Panc1 (cell line): ENCODE data around the gene CKM. TPM values are rescaled to one million over a fixed set of nuclear protein-coding genes. Genes with fewer than 3 reads are reported as not detected.

Experiments used
- ATAC-seq: fragments of 200-7000 bp; cut with Tn5 transposase; 2 replicates; pipeline ENCODE4 v1.9.1; 2020; ENCODE audit warnings: mild to moderate bottlenecking, moderate library complexity
- BruUV-seq: library from RNA; stranded (reverse); fragments of 400-500 nt; replicated peaks from 2 replicates; lab custom pipeline; 2021; lab: Mats Ljungman, UMichigan
- CTCF ChIA-PET: fragments of 300-600 bp; sonication (Branson Sonifier 250); formaldehyde crosslinking; loops from one replicate; lab custom pipeline; 2022; ENCODE audit warnings: antibody characterized with exemption; lab: Charles Lee
- POLR2A ChIA-PET: fragments of 300-600 bp; sonication (Branson Sonifier 250); formaldehyde crosslinking; loops from one replicate; lab custom pipeline; 2022; ENCODE audit warnings: antibody characterized with exemption; lab: Charles Lee
- DNase-seq: peaks from one replicate; pipeline ENCODE4 v3.0.0-alpha.2; 2010; ENCODE audit warnings: low read depth, low spot score
- H3K27ac ChIP-seq: 2 replicates; pipeline ENCODE4 v1.5.1; 2011; ENCODE audit warnings: mild to moderate bottlenecking, low read length, inconsistent platforms
- H3K27me3 ChIP-seq: fragments of 200-500 bp; sonication (Bioruptor generic); 2 replicates; pipeline ENCODE4 v1.6.0; 2014; ENCODE audit warnings: low read length, inconsistent platforms; ENCODE audit not compliant: control insufficient read depth, insufficient read depth
- H3K36me3 ChIP-seq: fragments of 200-500 bp; sonication (Bioruptor generic); 2 replicates; pipeline ENCODE4 v1.5.1; 2014; ENCODE audit warnings: inconsistent platforms, mild to moderate bottlenecking, low read length, moderate library complexity; ENCODE audit not compliant: control insufficient read depth, insufficient read depth
- H3K4me1 ChIP-seq: 2 replicates; pipeline ENCODE4 v1.5.1; 2011; ENCODE audit warnings: inconsistent platforms, mild to moderate bottlenecking, low read length, moderate library complexity; ENCODE audit not compliant: control insufficient read depth, insufficient read depth
- H3K4me3 ChIP-seq, 2 experiments: 2 replicates each; pipeline ENCODE4 v1.5.1; 2011 to 2012; ENCODE audit warnings: low read depth in 2 of 2, low read length in 2 of 2, mild to moderate bottlenecking in 2 of 2, inconsistent platforms in 1 of 2, moderate library complexity in 1 of 2
- H3K9me3 ChIP-seq: fragments of 200-500 bp; sonication (Bioruptor generic); 2 replicates; pipeline ENCODE4 v1.5.1; 2014; ENCODE audit warnings: low read depth, mild to moderate bottlenecking, inconsistent platforms, low read length, moderate library complexity; ENCODE audit not compliant: control insufficient read depth, insufficient read depth
- POLR2AphosphoS5 ChIP-seq: IDR thresholded peaks from 2 replicates; pipeline ENCODE4 v1.6.1; 2012; ENCODE audit warnings: mild to moderate bottlenecking, low read depth, low read length, moderate library complexity
- REST ChIP-seq, 2 experiments: IDR thresholded peaks; 2 replicates each; pipeline ENCODE4 v1.6.1; 2011 to 2012; ENCODE audit warnings: low read depth in 2 of 2, control low read depth in 1 of 2, low read length in 1 of 2, mild to moderate bottlenecking in 1 of 2, moderate library complexity in 1 of 2; ENCODE audit not compliant: insufficient read depth in 1 of 2
- SIN3A ChIP-seq: IDR thresholded peaks from 2 replicates; pipeline ENCODE4 v1.6.1; 2012; ENCODE audit warnings: low read depth, mild to moderate bottlenecking, low read length, moderate library complexity, borderline replicate concordance; ENCODE audit not compliant: insufficient read depth
- TCF7L2 ChIP-seq: IDR thresholded peaks from 2 replicates; pipeline ENCODE4 v1.6.1; 2011; ENCODE audit warnings: mild to moderate bottlenecking, low read depth, low read length, inconsistent platforms
- in situ Hi-C: cut with HindIII; loops from 2 replicates; pipeline ENCODE4 v1.10.0; 2016; ENCODE audit warnings: low sequenced_read_pairs, low pct_unique_long_range_greater_than_20kb
- intact Hi-C: fragments of 100-400 bp; cut with micrococcal nuclease; formaldehyde crosslinking; loops from one replicate; pipeline ENCODE4 v1.10.0; 2022; ENCODE audit not compliant: unreplicated experiment
- total RNA-seq: library from RNA; stranded (reverse); gene quantifications from one replicate; pipeline ENCODE4 v1.2.1, GENCODE V29; 2021; ENCODE audit not compliant: unreplicated experiment
- TF ChIP-seq, protein P1 (sequence below): fragments of 450-650 bp; IDR thresholded peaks from 2 replicates; pipeline ENCODE4 v1.5.1; 2017; ENCODE audit warnings: mild to moderate bottlenecking

CKM gene
- total RNA-seq, 1 experiment from 2014 or later: not detected

DNA sequence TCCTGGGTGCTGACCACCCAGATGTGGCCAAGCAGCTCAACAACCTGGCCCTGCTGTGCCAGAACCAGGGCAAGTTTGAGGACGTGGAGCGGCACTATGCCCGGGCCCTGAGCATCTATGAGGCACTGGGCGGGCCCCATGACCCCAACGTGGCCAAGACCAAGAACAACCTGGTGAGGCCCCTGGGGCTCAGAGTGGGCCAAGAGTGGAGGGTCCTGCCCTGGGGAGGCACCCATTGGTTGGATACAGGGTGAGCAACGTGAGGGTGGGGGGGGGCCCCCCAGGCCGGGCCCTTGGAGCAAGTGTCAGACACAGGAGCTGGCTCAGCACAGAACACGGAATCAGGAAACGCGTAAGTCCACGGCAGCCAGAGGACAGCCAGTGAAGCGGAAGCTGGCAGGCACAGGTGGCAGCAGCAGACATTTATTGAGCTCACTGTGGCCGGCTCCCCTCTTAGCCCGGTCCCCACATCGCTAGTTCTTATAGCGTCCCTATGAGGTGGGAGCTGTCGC, 26.8 kb upstream of the CKM start:
- DNase-seq: no peak
- no peak overlapping the region for H3K4me3 ChIP-seq
- intact Hi-C loops: no loop called here
- ChIA-PET CTCF (interaction anchor here (0.5 kb wide), 1 partner anchor 128 kb away, joined by 10 read pairs; no protein-coding TSS in a partner anchor), POLR2A (no interaction called here)
- H3K4me1 ChIP-seq: no peaks in the 10 kb centered on the region
- in situ Hi-C loops: no loop called here
- no peak for ATAC-seq
- no peaks in the 10 kb centered on the region; the same call in 1 of the 2 replicates for H3K36me3 ChIP-seq
- no peak overlapping the region for H3K27ac ChIP-seq
- TF ChIP-seq SIN3A: no peak
- TF ChIP-seq TCF7L2: no peak
- TF ChIP-seq, protein P1, sequence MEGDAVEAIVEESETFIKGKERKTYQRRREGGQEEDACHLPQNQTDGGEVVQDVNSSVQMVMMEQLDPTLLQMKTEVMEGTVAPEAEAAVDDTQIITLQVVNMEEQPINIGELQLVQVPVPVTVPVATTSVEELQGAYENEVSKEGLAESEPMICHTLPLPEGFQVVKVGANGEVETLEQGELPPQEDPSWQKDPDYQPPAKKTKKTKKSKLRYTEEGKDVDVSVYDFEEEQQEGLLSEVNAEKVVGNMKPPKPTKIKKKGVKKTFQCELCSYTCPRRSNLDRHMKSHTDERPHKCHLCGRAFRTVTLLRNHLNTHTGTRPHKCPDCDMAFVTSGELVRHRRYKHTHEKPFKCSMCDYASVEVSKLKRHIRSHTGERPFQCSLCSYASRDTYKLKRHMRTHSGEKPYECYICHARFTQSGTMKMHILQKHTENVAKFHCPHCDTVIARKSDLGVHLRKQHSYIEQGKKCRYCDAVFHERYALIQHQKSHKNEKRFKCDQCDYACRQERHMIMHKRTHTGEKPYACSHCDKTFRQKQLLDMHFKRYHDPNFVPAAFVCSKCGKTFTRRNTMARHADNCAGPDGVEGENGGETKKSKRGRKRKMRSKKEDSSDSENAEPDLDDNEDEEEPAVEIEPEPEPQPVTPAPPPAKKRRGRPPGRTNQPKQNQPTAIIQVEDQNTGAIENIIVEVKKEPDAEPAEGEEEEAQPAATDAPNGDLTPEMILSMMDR: no peak
- TF ChIP-seq REST (IDR thresholded peaks at IDR 0.05; ENCODE audit: insufficient read depth in 1 of 2, low read depth in 2 of 2, low read length in 1 of 2): no peak
- TF ChIP-seq POLR2AphosphoS5: no peak
- no peaks in the 10 kb centered on the region for H3K9me3 ChIP-seq
- no peaks in the 10 kb centered on the region for H3K27me3 ChIP-seq
- no TSS peak for BruUV-seq

- in situ Hi-C loops: no loop called here
- no peak for DNase-seq
- no peak overlapping the region for H3K4me3 ChIP-seq
- no TSS peak for BruUV-seq
- H3K4me1 ChIP-seq: no peaks in the 10 kb centered on the region
- no peak for TF ChIP-seq SIN3A
- TF ChIP-seq, protein P1: no peak
- TF ChIP-seq POLR2AphosphoS5: no peak
- TF ChIP-seq REST (IDR thresholded peaks at IDR 0.05; ENCODE audit: insufficient read depth in 1 of 2, low read depth in 2 of 2, low read length in 1 of 2): no peak
- no peak for TF ChIP-seq TCF7L2
- H3K36me3 ChIP-seq: no peaks in the 10 kb centered on the region
- H3K27me3 ChIP-seq: no peaks in the 10 kb centered on the region
- ChIA-PET POLR2A (no interaction called here), CTCF (interaction anchor here (0.5 kb wide), 1 partner anchor 129 kb away, joined by 10 read pairs; no protein-coding TSS in a partner anchor)
- intact Hi-C loops: no loop called here
- ATAC-seq: no peak
- H3K9me3 ChIP-seq: no peaks in the 10 kb centered on the region
- H3K27ac ChIP-seq: no peak overlapping the region
Observed at GRCh38 chr19:45349126-45349415, 26.4 kb upstream of the CKM start.
